ENCODE data around the gene ULK4.

Gene ULK4

DNA sequence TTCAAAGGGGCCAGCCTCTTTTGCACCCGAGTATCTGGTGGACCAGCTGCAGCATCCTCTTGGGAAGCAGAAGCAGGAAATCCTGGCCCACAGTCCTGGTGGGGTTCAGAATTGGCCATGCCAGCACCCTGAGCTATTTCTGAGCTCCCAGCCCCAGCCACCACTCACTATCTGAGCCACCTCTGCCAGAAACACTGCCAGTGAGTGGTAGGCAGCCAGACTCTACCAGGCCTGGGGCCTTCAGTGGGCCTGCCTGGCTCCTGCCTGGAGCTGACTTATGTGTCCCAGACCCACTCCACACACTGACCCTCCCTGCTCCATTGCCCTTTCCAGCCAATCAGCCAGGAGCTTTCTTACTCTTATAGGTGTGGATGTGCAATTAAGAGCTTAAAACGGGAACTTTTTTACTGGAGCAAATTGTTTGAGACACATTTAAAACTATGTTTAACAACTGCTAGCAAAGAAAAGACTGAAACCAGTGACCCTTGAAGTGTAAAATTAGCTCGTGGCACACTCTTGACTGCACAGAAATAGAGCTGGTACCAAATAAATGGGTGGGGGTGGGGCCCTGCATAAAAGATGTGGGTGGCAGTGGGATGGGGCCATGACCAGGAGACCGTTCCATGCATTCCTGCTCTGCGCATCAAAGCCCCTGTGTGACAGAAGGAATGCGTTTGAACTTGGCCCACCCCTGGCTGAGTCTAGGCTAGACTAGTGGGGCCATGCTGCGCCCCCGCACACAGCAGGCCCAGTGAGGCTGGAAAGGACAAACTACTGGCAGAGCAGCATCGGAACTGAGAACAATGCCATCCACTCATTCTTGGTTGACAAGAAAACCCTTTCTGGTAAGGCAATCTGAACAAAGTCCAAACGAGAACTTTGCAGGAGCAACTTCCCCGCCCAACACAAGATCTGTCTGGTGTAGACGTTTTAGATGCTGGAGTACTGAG is 714.6 kb downstream of the ULK4 start:
- H3F3A ChIP-seq (ENCODE audit: control insufficient read depth, insufficient read depth): no peaks in the 10 kb centered on the region
- no peak overlapping the region for H3K27ac ChIP-seq (ENCODE audit: low read depth, low read length)
- no peaks in the 10 kb centered on the region for H3K9me2 ChIP-seq (replicated peaks; ENCODE audit: control insufficient read depth, low read length)
- 0 out of 2 replicates have a peak, but pooled peaks cover 6% of the 10 kb centered on the region for H4K20me1 ChIP-seq (ENCODE audit: control insufficient read depth, insufficient read depth, low read depth, low read length)
- H3K4me1 ChIP-seq (ENCODE audit: control insufficient read depth, low read length): peaks cover 13% of the 10 kb centered on the region
- H3K79me2 ChIP-seq (ENCODE audit: control insufficient read depth, low read length): no peaks in the 10 kb centered on the region
- H3K4me3 ChIP-seq (ENCODE audit: low read length): no peak overlapping the region
- no peak for TF ChIP-seq EZH2phosphoT487 (IDR thresholded peaks at IDR 0.05; ENCODE audit: borderline replicate concordance, low read length)
- H3K9me3 ChIP-seq (ENCODE audit: control insufficient read depth, insufficient read depth, low read length): no peaks in the 10 kb centered on the region
- H3K27me3 ChIP-seq (ENCODE audit: control insufficient read depth, low read length): no peaks in the 10 kb centered on the region
- H3K36me3 ChIP-seq (ENCODE audit: control insufficient read depth, low read length): no peaks in the 10 kb centered on the region
- peak overlapping the region; percentile 16; the same call in 1 of the 2 replicates for H3K4me2 ChIP-seq (ENCODE audit: low read length)

DNA sequence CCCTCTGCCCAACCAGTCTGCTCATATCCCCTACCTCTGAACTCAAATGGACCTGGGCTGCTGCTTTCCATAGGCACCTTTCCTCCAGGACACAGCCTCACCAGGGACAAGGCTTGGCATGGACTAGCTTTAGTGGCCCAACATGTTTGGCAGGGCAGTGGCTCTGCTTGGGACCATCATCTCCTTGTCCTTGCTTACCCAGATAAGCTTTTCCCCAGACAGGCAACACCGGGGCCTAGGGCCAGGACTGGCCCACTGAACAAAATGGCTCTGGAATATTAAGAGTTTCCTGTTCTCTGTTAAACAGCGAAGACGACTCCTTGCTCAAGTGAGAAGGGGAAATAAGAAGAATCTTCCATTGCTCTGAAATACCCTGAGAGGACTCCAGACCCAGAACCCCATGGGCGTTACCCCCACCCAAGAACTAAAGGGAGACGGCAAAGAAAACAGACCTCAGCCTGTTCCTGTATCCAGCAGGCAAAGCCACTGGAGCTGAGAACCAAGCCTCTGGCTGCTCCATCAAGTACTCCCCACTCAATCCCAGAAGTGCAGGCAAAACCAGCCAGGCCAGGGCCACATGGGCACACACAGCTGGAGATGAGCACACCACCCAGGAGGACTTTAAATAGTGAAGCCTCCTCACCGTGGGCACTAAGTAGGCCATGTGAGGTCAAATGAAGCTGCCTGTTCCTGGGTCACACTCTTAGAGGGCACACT is 717.1 kb downstream of the ULK4 start:
- Histone ChIP-seq H3K9me2 (replicated peaks; ENCODE audit: control insufficient read depth, low read length) (no peaks in the 10 kb centered on the region), H3K79me2 (ENCODE audit: control insufficient read depth, low read length) (no peaks in the 10 kb centered on the region), H3K4me1 (ENCODE audit: control insufficient read depth, low read length) (peaks cover 13% of the 10 kb centered on the region), H3K4me2 (ENCODE audit: low read length) (no peak overlapping the region), H3K4me3 (ENCODE audit: low read length) (no peak overlapping the region), H3K36me3 (ENCODE audit: control insufficient read depth, low read length) (peaks cover 12% of the 10 kb centered on the region), H3K27ac (ENCODE audit: low read depth, low read length) (no peak overlapping the region), H3K27me3 (ENCODE audit: control insufficient read depth, low read length) (no peaks in the 10 kb centered on the region), H4K20me1 (ENCODE audit: control insufficient read depth, insufficient read depth, low read depth, low read length) (0 out of 2 replicates have a peak, but pooled peaks cover 8% of the 10 kb centered on the region), H3K9me3 (ENCODE audit: control insufficient read depth, insufficient read depth, low read length) (no peaks in the 10 kb centered on the region), H3F3A (ENCODE audit: control insufficient read depth, insufficient read depth) (no peaks in the 10 kb centered on the region)
- TF ChIP-seq, protein P1, sequence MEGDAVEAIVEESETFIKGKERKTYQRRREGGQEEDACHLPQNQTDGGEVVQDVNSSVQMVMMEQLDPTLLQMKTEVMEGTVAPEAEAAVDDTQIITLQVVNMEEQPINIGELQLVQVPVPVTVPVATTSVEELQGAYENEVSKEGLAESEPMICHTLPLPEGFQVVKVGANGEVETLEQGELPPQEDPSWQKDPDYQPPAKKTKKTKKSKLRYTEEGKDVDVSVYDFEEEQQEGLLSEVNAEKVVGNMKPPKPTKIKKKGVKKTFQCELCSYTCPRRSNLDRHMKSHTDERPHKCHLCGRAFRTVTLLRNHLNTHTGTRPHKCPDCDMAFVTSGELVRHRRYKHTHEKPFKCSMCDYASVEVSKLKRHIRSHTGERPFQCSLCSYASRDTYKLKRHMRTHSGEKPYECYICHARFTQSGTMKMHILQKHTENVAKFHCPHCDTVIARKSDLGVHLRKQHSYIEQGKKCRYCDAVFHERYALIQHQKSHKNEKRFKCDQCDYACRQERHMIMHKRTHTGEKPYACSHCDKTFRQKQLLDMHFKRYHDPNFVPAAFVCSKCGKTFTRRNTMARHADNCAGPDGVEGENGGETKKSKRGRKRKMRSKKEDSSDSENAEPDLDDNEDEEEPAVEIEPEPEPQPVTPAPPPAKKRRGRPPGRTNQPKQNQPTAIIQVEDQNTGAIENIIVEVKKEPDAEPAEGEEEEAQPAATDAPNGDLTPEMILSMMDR (IDR thresholded peaks at IDR 0.05; ENCODE audit: low read depth, low read length, poor library complexity, severe bottlenecking): no peak
- TF ChIP-seq EZH2phosphoT487 (IDR thresholded peaks at IDR 0.05; ENCODE audit: borderline replicate concordance, low read length): no peak

DNA sequence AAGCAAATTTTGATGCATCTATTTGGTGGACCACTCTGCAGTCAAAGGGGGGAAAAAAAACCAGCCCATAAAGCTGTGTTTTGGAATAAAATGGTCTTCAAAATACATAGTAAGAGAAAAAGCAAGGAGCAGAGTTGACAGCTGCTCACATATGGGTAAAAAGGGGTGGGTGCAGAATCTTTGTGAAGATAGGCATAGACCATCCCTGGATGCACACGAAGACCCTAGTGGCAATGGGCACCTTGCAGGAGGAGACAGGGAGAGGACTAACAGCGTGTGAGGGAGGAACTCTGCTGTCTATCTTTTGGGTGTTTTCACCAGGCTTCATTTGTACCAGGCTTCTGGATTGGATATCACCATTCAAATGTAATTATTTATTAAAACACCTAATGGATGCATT is 718.7 kb downstream of the ULK4 start:
- Histone ChIP-seq H3K36me3 (ENCODE audit: control insufficient read depth, low read length) (peaks cover 28% of the 10 kb centered on the region), H3K4me2 (ENCODE audit: low read length) (no peak overlapping the region), H3K4me3 (ENCODE audit: low read length) (no peak overlapping the region), H3K27ac (ENCODE audit: low read depth, low read length) (no peak overlapping the region), H4K20me1 (ENCODE audit: control insufficient read depth, insufficient read depth, low read depth, low read length) (0 out of 2 replicates have a peak, but pooled peaks cover 8% of the 10 kb centered on the region), H3K9me2 (replicated peaks; ENCODE audit: control insufficient read depth, low read length) (no peaks in the 10 kb centered on the region), H3F3A (ENCODE audit: control insufficient read depth, insufficient read depth) (no peaks in the 10 kb centered on the region), H3K4me1 (ENCODE audit: control insufficient read depth, low read length) (peaks cover 13% of the 10 kb centered on the region), H3K9me3 (ENCODE audit: control insufficient read depth, insufficient read depth, low read length) (no peaks in the 10 kb centered on the region), H3K27me3 (ENCODE audit: control insufficient read depth, low read length) (no peaks in the 10 kb centered on the region), H3K79me2 (ENCODE audit: control insufficient read depth, low read length) (no peaks in the 10 kb centered on the region)
- TF ChIP-seq EZH2phosphoT487 (IDR thresholded peaks at IDR 0.05; ENCODE audit: borderline replicate concordance, low read length): no peak
- TF ChIP-seq, protein P1 (IDR thresholded peaks at IDR 0.05; ENCODE audit: low read depth, low read length, poor library complexity, severe bottlenecking): no peak

Measured in DOHH2 (cell line).